Activated T-cell treated with anti-CD3 and anti-CD28 coated beads, Interleukin-2, amount 50 U/mL, for 72 hours (primary cell): ENCODE measurements around the gene SAMD14. TPM values are rescaled to one million over a fixed set of nuclear protein-coding genes. Genes with fewer than 3 reads are reported as not detected.

Source experiments
- ATAC-seq, 2 donors: fragments of 150-1000 bp; cut with Tn5 transposase; replicated peaks in 1 of 2; 2 replicates each; pipeline ENCODE4 v1.10.0; 2021; ENCODE audit warnings: moderate library complexity in 2 of 2, mild to moderate bottlenecking in 1 of 2
- DNase-seq, 2 donors: peaks; one replicate each; pipeline ENCODE4 v3.0.0; 2021 to 2022; ENCODE audit warnings: mixed read lengths in 1 of 2
- H3K27ac Mint-ChIP-seq: one replicate; pipeline ENCODE4 v1.8.0; 2022; ENCODE audit warnings: mild to moderate bottlenecking, moderate library complexity, mixed read lengths
- H3K27me3 Mint-ChIP-seq: one replicate; pipeline ENCODE4 v1.8.0; 2022; ENCODE audit warnings: low read depth, mixed read lengths
- H3K36me3 Mint-ChIP-seq, 2 donors: one replicate each; pipeline ENCODE4 v1.8.0; 2022; ENCODE audit warnings: mixed read lengths in 2 of 2, mild to moderate bottlenecking in 1 of 2; ENCODE audit not compliant: insufficient read depth in 2 of 2
- H3K4me1 Mint-ChIP-seq: one replicate; pipeline ENCODE4 v1.8.0; 2022; ENCODE audit warnings: low read depth, mixed read lengths
- H3K4me3 Mint-ChIP-seq, 2 donors: one replicate each; pipeline ENCODE4 v1.8.0; 2022; ENCODE audit warnings: mild to moderate bottlenecking in 2 of 2, mixed read lengths in 2 of 2, moderate library complexity in 2 of 2
- H3K9me3 Mint-ChIP-seq, 2 donors: one replicate each; pipeline ENCODE4 v1.8.0; 2022; ENCODE audit warnings: mixed read lengths in 2 of 2
- total RNA-seq, 2 donors: library from RNA; stranded (reverse); gene quantifications; one replicate each; pipeline ENCODE4 v1.2.3, GENCODE V29; 2022

The SAMD14 gene
- total RNA-seq = 1 to 10 TPM; 3.3 to 6.9 TPM

- Mint-ChIP-seq H3K27ac (peak within 1 kb of the TSS; percentile 48), H3K9me3 (no peaks in the 10 kb centered on the region), H3K27me3 (peaks cover 22% of the 10 kb centered on the region), H3K4me1 (peaks cover 31% of the 10 kb centered on the region), H3K36me3 (peaks cover 3 to 6% of the 10 kb centered on the region in 2 donors), H3K4me3 (peak within 1 kb of the TSS; percentile 76 to 79)
- DNase-seq = peak; percentile 43 to 56
- peak; percentile 60 to 67 for ATAC-seq
These were observed at the start of gene SAMD14 for GRCh38 chr17:50129728-50130558. SAMD14 (minus strand) TSS chr17:50130160; CDS start chr17:50124959, 5,201 bp downstream.

GRCh38 chr17:50177983-50178834 is 48.2 kb upstream of the SAMD14 start:
- no peaks in the 10 kb centered on the region for H3K27me3 Mint-ChIP-seq
- DNase-seq = peak; percentile 24 to 56
- H3K4me3 Mint-ChIP-seq = peak overlapping the region in 1 of 2 donors; percentile 43
- H3K9me3 Mint-ChIP-seq = no peaks in the 10 kb centered on the region
- peaks cover 15% of the 10 kb centered on the region for H3K4me1 Mint-ChIP-seq
- H3K27ac Mint-ChIP-seq = no peak overlapping the region
- H3K36me3 Mint-ChIP-seq = no peaks in the 10 kb centered on the region
- ATAC-seq = peak; percentile 80 to 87

GRCh38 chr17:50177476-50177875 is 47.5 kb upstream of the SAMD14 start:
- H3K27me3 Mint-ChIP-seq = no peaks in the 10 kb centered on the region
- no peak overlapping the region for H3K27ac Mint-ChIP-seq
- DNase-seq = no peak
- H3K4me3 Mint-ChIP-seq = no peak overlapping the region
- H3K36me3 Mint-ChIP-seq = no peaks in the 10 kb centered on the region
- ATAC-seq = no peak
- no peaks in the 10 kb centered on the region for H3K9me3 Mint-ChIP-seq
- H3K4me1 Mint-ChIP-seq = peaks cover 10% of the 10 kb centered on the region

- Mint-ChIP-seq H3K9me3 (no peaks in the 10 kb centered on the region), H3K36me3 (no peaks in the 10 kb centered on the region), H3K4me1 (peaks cover 10% of the 10 kb centered on the region), H3K27ac (no peak overlapping the region), H3K4me3 (no peak overlapping the region), H3K27me3 (no peaks in the 10 kb centered on the region)
- ATAC-seq (no peak), DNase-seq (no peak)
These were observed 46.8 kb upstream of the SAMD14 start for GRCh38 chr17:50176559-50177357.

GRCh38 chr17:50175035-50175807 is 45.3 kb upstream of the SAMD14 start:
- Mint-ChIP-seq H3K9me3 (no peaks in the 10 kb centered on the region), H3K36me3 (no peaks in the 10 kb centered on the region), H3K27ac (no peak overlapping the region), H3K4me1 (peaks cover 15% of the 10 kb centered on the region), H3K4me3 (no peak overlapping the region), H3K27me3 (no peaks in the 10 kb centered on the region)
- ATAC-seq (no peak), DNase-seq (no peak)

GRCh38 chr17:50174444-50174843 is 44.5 kb upstream of the SAMD14 start:
- no peaks in the 10 kb centered on the region for H3K9me3 Mint-ChIP-seq
- no peaks in the 10 kb centered on the region for H3K36me3 Mint-ChIP-seq
- ATAC-seq (no peak), DNase-seq (no peak)
- H3K4me1 Mint-ChIP-seq = peaks cover 21% of the 10 kb centered on the region
- H3K27ac Mint-ChIP-seq = no peak overlapping the region
- no peak overlapping the region for H3K4me3 Mint-ChIP-seq
- H3K27me3 Mint-ChIP-seq = no peaks in the 10 kb centered on the region

- Mint-ChIP-seq H3K36me3 (no peaks in the 10 kb centered on the region), H3K9me3 (no peaks in the 10 kb centered on the region)
These were observed 43.5 kb upstream of the SAMD14 start for GRCh38 chr17:50173335-50173941.

GRCh38 chr17:50172936-50173334 is 43.0 kb upstream of the SAMD14 start:
- Mint-ChIP-seq H3K4me1 (peaks cover 20% of the 10 kb centered on the region), H3K36me3 (no peaks in the 10 kb centered on the region), H3K27me3 (no peaks in the 10 kb centered on the region), H3K9me3 (no peaks in the 10 kb centered on the region), H3K4me3 (no peak overlapping the region), H3K27ac (no peak overlapping the region)
- no peak for ATAC-seq
- no peak for DNase-seq

More at GRCh38 chr17:50173335-50173941, 43.5 kb upstream of the SAMD14 start:
- DNase-seq = no peak
- H3K27ac Mint-ChIP-seq = no peak overlapping the region
- H3K27me3 Mint-ChIP-seq = no peaks in the 10 kb centered on the region
- ATAC-seq = no peak
- no peak overlapping the region for H3K4me3 Mint-ChIP-seq
- peaks cover 25% of the 10 kb centered on the region for H3K4me1 Mint-ChIP-seq

- peaks cover 19% of the 10 kb centered on the region for H3K4me1 Mint-ChIP-seq
- ATAC-seq (no peak), DNase-seq (no peak)
- H3K27ac Mint-ChIP-seq = no peak overlapping the region
- no peaks in the 10 kb centered on the region for H3K27me3 Mint-ChIP-seq
- no peaks in the 10 kb centered on the region for H3K9me3 Mint-ChIP-seq
- H3K36me3 Mint-ChIP-seq = no peaks in the 10 kb centered on the region
- no peak overlapping the region for H3K4me3 Mint-ChIP-seq
These were observed 42.2 kb upstream of the SAMD14 start for GRCh38 chr17:50172130-50172529.

GRCh38 chr17:50171371-50172071 is 41.6 kb upstream of the SAMD14 start:
- Mint-ChIP-seq H3K4me3 (no peak overlapping the region), H3K4me1 (peaks cover 19% of the 10 kb centered on the region), H3K27ac (no peak overlapping the region), H3K27me3 (no peaks in the 10 kb centered on the region), H3K9me3 (no peaks in the 10 kb centered on the region), H3K36me3 (no peaks in the 10 kb centered on the region)
- DNase-seq = no peak
- ATAC-seq = no peak

- H3K36me3 Mint-ChIP-seq = no peaks in the 10 kb centered on the region
- H3K9me3 Mint-ChIP-seq = no peaks in the 10 kb centered on the region
- ATAC-seq = peak; percentile 50 to 63
- peaks cover 19% of the 10 kb centered on the region for H3K4me1 Mint-ChIP-seq
- no peak overlapping the region for H3K4me3 Mint-ChIP-seq
- no peak overlapping the region for H3K27ac Mint-ChIP-seq
- DNase-seq = peak in 1 of 2 donors; percentile 22
- no peaks in the 10 kb centered on the region for H3K27me3 Mint-ChIP-seq
These were observed 40.9 kb upstream of the SAMD14 start for GRCh38 chr17:50170662-50171370.
